ENCODE measurements around the gene UFD1. TPM values are rescaled to one million over a fixed set of nuclear protein-coding genes. Genes with fewer than 3 reads are reported as not detected.

UFD1 gene
- total and polyA plus RNA-seq, 2 donors from 2014 or later, result 56.2 to 67.8 TPM

DNA sequence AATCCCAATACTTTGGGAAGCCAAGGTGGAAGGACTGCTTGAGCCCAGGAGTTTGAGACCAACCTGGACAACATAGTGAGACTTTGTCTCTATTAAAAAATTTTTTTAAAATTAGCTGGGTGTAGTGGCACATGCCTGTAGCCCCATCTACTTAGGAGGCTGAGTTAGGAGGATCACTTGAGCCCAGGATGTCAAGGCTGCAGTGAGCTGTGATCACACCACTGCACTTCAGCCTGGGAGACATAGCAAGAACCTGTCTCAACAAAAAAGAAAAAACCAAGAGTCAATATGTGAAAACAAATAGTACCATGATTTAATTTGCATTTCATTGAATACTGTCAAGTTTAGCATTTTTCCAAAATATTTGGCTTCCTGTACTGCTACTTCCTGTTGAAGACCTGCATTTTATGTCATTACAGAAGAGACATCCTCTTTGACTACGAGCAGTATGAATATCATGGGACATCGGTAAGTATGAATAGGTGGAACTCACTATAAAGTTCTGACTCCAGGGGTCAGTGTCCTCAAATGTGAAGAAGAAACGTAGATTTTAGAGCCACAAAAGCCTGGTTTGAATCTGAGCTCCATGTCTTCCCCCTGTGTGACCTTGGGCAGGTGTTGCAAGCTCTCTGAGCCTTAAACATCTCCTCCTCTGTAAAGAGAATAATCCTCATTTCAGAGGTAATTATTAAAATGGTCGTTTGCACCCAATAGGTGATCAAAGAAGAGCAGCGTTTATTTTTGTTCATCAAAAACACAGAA lies 16.8 kb upstream of the UFD1 start:
- no peaks in the 10 kb centered on the region for H3K36me3 ChIP-seq (ENCODE audit: control insufficient read depth in 2 of 3, insufficient read depth in 3 of 3, low read length in 3 of 3)
- peak in 1 of 5 donors; percentile 49 for DNase-seq
- no peak overlapping the region for H3K4me3 ChIP-seq (ENCODE audit: low read length in 3 of 3)
- H3K9ac ChIP-seq (ENCODE audit: low read length in 3 of 3), result no peak overlapping the region
- intact Hi-C loops (cut with DNase I), result loop anchor here (10.0 kb wide), 1 partner anchor 129 kb away; no protein-coding TSS in a partner anchor
- no peak for FAIRE-seq
- H3K27me3 ChIP-seq (ENCODE audit: control insufficient read depth, insufficient read depth, low read length), result no peaks in the 10 kb centered on the region
- no peaks in the 10 kb centered on the region for H3K4me1 ChIP-seq (ENCODE audit: control insufficient read depth in 2 of 3, insufficient read depth in 2 of 3, low read depth in 1 of 3, low read length in 3 of 3)
- H3K9me3 ChIP-seq (ENCODE audit: control insufficient read depth in 2 of 3, insufficient read depth in 1 of 3, low read length in 3 of 3), result no peaks in the 10 kb centered on the region
- no peak overlapping the region for H3K27ac ChIP-seq (ENCODE audit: low read depth in 2 of 2, low read length in 2 of 2)
- TF ChIP-seq, protein P1, sequence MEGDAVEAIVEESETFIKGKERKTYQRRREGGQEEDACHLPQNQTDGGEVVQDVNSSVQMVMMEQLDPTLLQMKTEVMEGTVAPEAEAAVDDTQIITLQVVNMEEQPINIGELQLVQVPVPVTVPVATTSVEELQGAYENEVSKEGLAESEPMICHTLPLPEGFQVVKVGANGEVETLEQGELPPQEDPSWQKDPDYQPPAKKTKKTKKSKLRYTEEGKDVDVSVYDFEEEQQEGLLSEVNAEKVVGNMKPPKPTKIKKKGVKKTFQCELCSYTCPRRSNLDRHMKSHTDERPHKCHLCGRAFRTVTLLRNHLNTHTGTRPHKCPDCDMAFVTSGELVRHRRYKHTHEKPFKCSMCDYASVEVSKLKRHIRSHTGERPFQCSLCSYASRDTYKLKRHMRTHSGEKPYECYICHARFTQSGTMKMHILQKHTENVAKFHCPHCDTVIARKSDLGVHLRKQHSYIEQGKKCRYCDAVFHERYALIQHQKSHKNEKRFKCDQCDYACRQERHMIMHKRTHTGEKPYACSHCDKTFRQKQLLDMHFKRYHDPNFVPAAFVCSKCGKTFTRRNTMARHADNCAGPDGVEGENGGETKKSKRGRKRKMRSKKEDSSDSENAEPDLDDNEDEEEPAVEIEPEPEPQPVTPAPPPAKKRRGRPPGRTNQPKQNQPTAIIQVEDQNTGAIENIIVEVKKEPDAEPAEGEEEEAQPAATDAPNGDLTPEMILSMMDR (IDR thresholded peaks at IDR 0.05; ENCODE audit: borderline replicate concordance, extremely low read depth, insufficient read depth), result peak; percentile 24

DNA sequence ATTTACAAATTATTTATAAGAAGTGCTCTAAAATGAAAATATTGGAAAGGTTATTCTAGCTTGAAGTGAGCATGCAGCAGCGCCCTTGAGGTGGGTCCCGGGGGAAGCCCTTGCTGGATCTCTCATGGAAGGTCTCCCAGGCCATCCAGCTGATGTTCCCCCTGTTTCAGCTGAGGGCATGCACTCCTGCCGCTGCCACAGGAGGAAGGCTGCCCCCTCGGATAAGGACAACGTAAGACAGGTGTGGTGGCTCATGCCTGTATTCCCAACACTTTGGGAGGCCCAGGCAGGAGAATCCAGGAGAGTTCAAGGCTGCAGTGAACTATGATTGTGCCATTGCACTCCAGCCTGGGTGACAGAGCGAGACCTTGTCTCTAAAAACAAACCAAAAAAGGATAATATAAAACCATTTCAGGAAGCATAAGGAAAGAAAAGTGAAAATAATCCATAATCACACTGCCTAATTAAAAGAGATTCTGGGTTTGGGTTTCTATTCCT lies 15.7 kb upstream of the UFD1 start:
- H3K36me3 ChIP-seq (ENCODE audit: control insufficient read depth in 2 of 3, insufficient read depth in 3 of 3, low read length in 3 of 3), result no peaks in the 10 kb centered on the region
- no peak for FAIRE-seq
- H3K9ac ChIP-seq (ENCODE audit: low read length in 3 of 3), result no peak overlapping the region
- DNase-seq, result no peak
- H3K9me3 ChIP-seq (ENCODE audit: control insufficient read depth in 2 of 3, insufficient read depth in 1 of 3, low read length in 3 of 3), result no peaks in the 10 kb centered on the region
- H3K27ac ChIP-seq (ENCODE audit: low read depth in 2 of 2, low read length in 2 of 2), result no peak overlapping the region
- intact Hi-C loops (cut with DNase I), result loop anchor here (10.0 kb wide), 1 partner anchor 130 kb away; no protein-coding TSS in a partner anchor
- TF ChIP-seq, protein P1 (IDR thresholded peaks at IDR 0.05; ENCODE audit: borderline replicate concordance, extremely low read depth, insufficient read depth), result no peak
- H3K4me3 ChIP-seq (ENCODE audit: low read length in 3 of 3), result no peak overlapping the region
- no peaks in the 10 kb centered on the region for H3K4me1 ChIP-seq (ENCODE audit: control insufficient read depth in 2 of 3, insufficient read depth in 2 of 3, low read depth in 1 of 3, low read length in 3 of 3)
- H3K27me3 ChIP-seq (ENCODE audit: control insufficient read depth, insufficient read depth, low read length), result no peaks in the 10 kb centered on the region

DNA sequence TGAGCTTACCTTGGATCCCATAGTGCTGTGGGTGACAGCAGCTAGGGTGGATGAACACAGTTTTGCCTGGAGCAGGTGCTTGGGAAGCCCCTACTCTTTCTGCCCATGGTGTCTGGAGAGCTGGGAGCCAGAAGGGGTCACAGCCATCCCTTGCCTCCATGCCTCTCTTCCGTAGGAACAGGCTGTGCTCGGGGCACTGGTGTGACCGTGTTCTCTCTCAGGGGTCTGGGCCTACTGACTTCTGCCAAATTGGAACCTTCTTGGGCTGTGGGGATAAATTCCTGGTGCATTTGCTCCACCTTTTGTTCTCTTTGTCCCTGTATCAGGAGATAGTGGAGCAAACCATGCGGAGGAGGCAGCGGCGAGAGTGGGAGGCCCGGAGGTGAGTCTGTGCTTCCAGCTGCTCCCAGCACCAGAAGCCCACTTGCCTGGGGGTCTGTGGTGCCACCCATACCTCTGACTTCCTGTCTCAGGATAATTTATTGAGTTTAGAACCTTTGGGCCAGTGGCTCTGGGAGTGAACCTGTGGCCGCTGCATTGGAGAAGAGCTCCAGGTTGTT lies 15.1 kb upstream of the UFD1 start:
- Histone ChIP-seq H3K9me3 (ENCODE audit: control insufficient read depth in 2 of 3, insufficient read depth in 1 of 3, low read length in 3 of 3) (no peaks in the 10 kb centered on the region), H3K9ac (ENCODE audit: low read length in 3 of 3) (no peak overlapping the region), H3K36me3 (ENCODE audit: control insufficient read depth in 2 of 3, insufficient read depth in 3 of 3, low read length in 3 of 3) (no peaks in the 10 kb centered on the region), H3K27me3 (ENCODE audit: control insufficient read depth, insufficient read depth, low read length) (no peaks in the 10 kb centered on the region), H3K27ac (ENCODE audit: low read depth in 2 of 2, low read length in 2 of 2) (no peak overlapping the region), H3K4me3 (ENCODE audit: low read length in 3 of 3) (no peak overlapping the region), H3K4me1 (ENCODE audit: control insufficient read depth in 2 of 3, insufficient read depth in 2 of 3, low read depth in 1 of 3, low read length in 3 of 3) (no peaks in the 10 kb centered on the region)
- FAIRE-seq, result no peak
- intact Hi-C loops (cut with DNase I), result loop anchor here (10.0 kb wide), 1 partner anchor 131 kb away; no protein-coding TSS in a partner anchor
- TF ChIP-seq, protein P1 (IDR thresholded peaks at IDR 0.05; ENCODE audit: borderline replicate concordance, extremely low read depth, insufficient read depth), result no peak
- DNase-seq, result no peak

Data from kidney (tissue), 14 donors.